ENCODE measurements around the gene HGFAC. TPM values are rescaled to one million over a fixed set of nuclear protein-coding genes. Genes with fewer than 3 reads are reported as not detected.

The HGFAC gene
- total RNA-seq, 4 donors from 2014 or later: 0.52 to 2.3 TPM; not detected in 2

DNA sequence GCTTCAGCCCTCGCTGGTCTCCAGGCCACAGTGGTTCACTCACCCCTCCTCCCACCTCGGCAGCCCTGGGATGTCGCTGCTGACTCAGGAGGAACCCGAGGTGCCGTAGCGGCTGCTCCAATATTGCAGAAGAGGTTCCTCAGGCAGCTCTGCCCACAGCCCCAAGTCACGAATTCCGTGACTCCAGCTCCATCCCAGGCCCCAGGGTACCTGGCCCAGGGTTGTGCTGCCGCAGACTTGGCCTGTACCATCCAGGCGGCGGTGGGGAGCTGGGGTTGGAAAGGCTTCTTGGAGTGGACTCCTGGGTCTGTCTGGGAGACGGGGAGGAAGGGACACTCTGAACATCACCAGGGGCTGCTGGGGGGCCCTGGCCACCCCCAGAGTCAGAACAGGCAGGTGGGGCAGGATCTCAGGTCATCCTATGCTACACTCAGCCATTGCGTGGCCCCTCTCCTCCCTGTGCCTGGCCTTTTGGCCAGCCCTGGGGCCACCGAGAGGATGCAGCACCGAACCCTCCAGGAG is 728 bp upstream of the HGFAC start:
- intact Hi-C loops (cut with DNase I): loop anchor here (5.0 kb wide), 1 partner anchor 249 kb away; no protein-coding TSS in a partner anchor
- no peak for TF ChIP-seq POLR2AphosphoS5 (IDR thresholded peaks at IDR 0.05)
- TF ChIP-seq POLR2A (IDR thresholded peaks at IDR 0.05; ENCODE audit: low read depth): no peak
- TF ChIP-seq, protein P1, sequence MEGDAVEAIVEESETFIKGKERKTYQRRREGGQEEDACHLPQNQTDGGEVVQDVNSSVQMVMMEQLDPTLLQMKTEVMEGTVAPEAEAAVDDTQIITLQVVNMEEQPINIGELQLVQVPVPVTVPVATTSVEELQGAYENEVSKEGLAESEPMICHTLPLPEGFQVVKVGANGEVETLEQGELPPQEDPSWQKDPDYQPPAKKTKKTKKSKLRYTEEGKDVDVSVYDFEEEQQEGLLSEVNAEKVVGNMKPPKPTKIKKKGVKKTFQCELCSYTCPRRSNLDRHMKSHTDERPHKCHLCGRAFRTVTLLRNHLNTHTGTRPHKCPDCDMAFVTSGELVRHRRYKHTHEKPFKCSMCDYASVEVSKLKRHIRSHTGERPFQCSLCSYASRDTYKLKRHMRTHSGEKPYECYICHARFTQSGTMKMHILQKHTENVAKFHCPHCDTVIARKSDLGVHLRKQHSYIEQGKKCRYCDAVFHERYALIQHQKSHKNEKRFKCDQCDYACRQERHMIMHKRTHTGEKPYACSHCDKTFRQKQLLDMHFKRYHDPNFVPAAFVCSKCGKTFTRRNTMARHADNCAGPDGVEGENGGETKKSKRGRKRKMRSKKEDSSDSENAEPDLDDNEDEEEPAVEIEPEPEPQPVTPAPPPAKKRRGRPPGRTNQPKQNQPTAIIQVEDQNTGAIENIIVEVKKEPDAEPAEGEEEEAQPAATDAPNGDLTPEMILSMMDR (IDR thresholded peaks at IDR 0.05): no peak
- TF ChIP-seq EP300 (IDR thresholded peaks at IDR 0.05): no peak
- peaks cover 0 to 5% (median 0%) of the 10 kb centered on the region in 4 donors for H3K9me3 ChIP-seq
- DNase-seq (ENCODE audit: extremely low spot score): no peak
- peaks cover 0 to 18% (median 0%) of the 10 kb centered on the region in 4 donors for H3K27me3 ChIP-seq
- WGBS: 96% methylated on average over 3 of the region's 15 CpGs
- peaks cover 0 to 20% (median 13%) of the 10 kb centered on the region in 4 donors for H3K4me1 ChIP-seq
- no peaks in the 10 kb centered on the region for H3K36me3 ChIP-seq
- H3K4me3 ChIP-seq: no peak overlapping the region
- H3K27ac ChIP-seq (replicated peaks in 1 of 4): no peak overlapping the region

GRCh38 chr4:3442460-3442958 is 741 bp downstream of the HGFAC start:
- Histone ChIP-seq H3K27me3 (peaks cover 0 to 18% (median 0%) of the 10 kb centered on the region in 4 donors), H3K27ac (replicated peaks in 1 of 4) (no peak overlapping the region), H3K4me1 (peaks cover 0 to 12% (median 8%) of the 10 kb centered on the region in 4 donors), H3K36me3 (no peaks in the 10 kb centered on the region), H3K4me3 (no peak overlapping the region), H3K9me3 (peaks cover 0 to 5% (median 0%) of the 10 kb centered on the region in 4 donors)
- intact Hi-C loops (cut with DNase I): loop anchor here (5.0 kb wide), 1 partner anchor 250 kb away; no protein-coding TSS in a partner anchor
- TF ChIP-seq, protein P1 (IDR thresholded peaks at IDR 0.05): no peak
- TF ChIP-seq POLR2AphosphoS5 (IDR thresholded peaks at IDR 0.05) (no peak), EP300 (IDR thresholded peaks at IDR 0.05) (no peak), POLR2A (IDR thresholded peaks at IDR 0.05; ENCODE audit: low read depth) (no peak)
- no peak for DNase-seq (ENCODE audit: extremely low spot score)
- WGBS: 84% methylated on average over 6 of the region's 14 CpGs

GRCh38 chr4:3442959-3443749 is 1.4 kb downstream of the HGFAC start:
- Histone ChIP-seq H3K27ac (replicated peaks in 1 of 4) (no peak overlapping the region), H3K9me3 (peaks cover 0 to 5% (median 0%) of the 10 kb centered on the region in 4 donors), H3K4me3 (no peak overlapping the region), H3K27me3 (peaks cover 0 to 18% (median 0%) of the 10 kb centered on the region in 4 donors), H3K36me3 (no peaks in the 10 kb centered on the region), H3K4me1 (peaks cover 0 to 12% (median 8%) of the 10 kb centered on the region in 4 donors)
- TF ChIP-seq, protein P1 (IDR thresholded peaks at IDR 0.05): peak in 2 of 3 experiments; percentile 91 to 98
- no peak for TF ChIP-seq EP300 (IDR thresholded peaks at IDR 0.05)
- 87% methylated on average over 3 of the region's 36 CpGs for WGBS
- no peak for DNase-seq (ENCODE audit: extremely low spot score)
- intact Hi-C loops (cut with DNase I): loop anchor here (1.0 to 5.0 kb wide), 2 partner anchors 97 to 251 kb away; no protein-coding TSS in a partner anchor

GRCh38 chr4:3443750-3444309 is 2.1 kb downstream of the HGFAC start:
- H3K9me3 ChIP-seq: peaks cover 0 to 5% (median 0%) of the 10 kb centered on the region in 4 donors
- intact Hi-C loops (cut with DNase I): loop anchor here (1.0 to 5.0 kb wide), 2 partner anchors 98 to 252 kb away; no protein-coding TSS in a partner anchor
- H3K4me1 ChIP-seq: peaks cover 0 to 12% (median 8%) of the 10 kb centered on the region in 4 donors
- no peak overlapping the region for H3K27ac ChIP-seq (replicated peaks in 1 of 4)
- H3K27me3 ChIP-seq: peaks cover 0 to 18% (median 0%) of the 10 kb centered on the region in 4 donors
- H3K4me3 ChIP-seq: no peak overlapping the region
- TF ChIP-seq POLR2A (IDR thresholded peaks at IDR 0.05; ENCODE audit: low read depth): no peak
- TF ChIP-seq, protein P1 (IDR thresholded peaks at IDR 0.05): peak in 1 of 3 experiments; percentile 14
- no peaks in the 10 kb centered on the region for H3K36me3 ChIP-seq
- WGBS: 91% methylated on average over 8 of the region's 17 CpGs
- DNase-seq (ENCODE audit: extremely low spot score): no peak
